Hematopoietic multipotent progenitor cell (in vitro differentiated cells): ENCODE data around the gene SFMBT1. TPM values are rescaled to one million over a fixed set of nuclear protein-coding genes. Genes with fewer than 3 reads are reported as not detected.
A peak's percentile ranks its signal among the peaks of the same experiment; 100 is the strongest.
"Not testable (repeated sequence)": the region's sequence is repeated elsewhere in the genome, so short reads cannot be mapped to it uniquely, and the experiment has no call there.

ENCODE experiments used
- DNase-seq, 3 donors: peaks; one replicate each; pipeline ENCODE4 v3.0.0-alpha.2; 2011 to 2015; ENCODE audit warnings: low read depth in 2 of 3, low spot score in 2 of 3
- total RNA-seq: library from RNA; depleted of rRNA; stranded (reverse); fragments of >200 nt; gene quantifications from one replicate; pipeline ENCODE4 v1.2.3, GENCODE V29; 2012

Gene SFMBT1
- total RNA-seq, 1 donor, result 1.9 TPM

DNA sequence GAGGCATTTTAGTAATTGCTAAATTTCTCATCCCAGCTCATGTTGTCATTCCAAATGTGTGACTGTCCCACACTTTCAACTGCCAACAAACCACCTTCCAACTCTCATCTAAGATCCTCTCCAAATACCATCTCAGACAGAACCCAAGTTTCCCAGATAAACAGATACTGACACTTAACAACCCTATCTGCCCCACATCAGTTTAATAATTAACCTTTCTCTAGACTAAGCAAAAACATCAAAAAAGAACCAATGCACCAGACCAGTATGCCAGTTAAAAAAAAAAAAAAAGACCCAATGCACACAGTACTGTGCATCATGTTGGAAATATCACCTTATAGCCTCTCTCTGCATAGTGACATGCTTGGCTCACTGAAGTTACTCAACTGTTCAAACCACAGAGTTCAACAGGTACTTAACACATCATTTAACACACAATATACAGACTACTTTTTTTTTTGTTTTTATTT, 5.5 kb downstream of the SFMBT1 start:
- no peak for DNase-seq

DNA sequence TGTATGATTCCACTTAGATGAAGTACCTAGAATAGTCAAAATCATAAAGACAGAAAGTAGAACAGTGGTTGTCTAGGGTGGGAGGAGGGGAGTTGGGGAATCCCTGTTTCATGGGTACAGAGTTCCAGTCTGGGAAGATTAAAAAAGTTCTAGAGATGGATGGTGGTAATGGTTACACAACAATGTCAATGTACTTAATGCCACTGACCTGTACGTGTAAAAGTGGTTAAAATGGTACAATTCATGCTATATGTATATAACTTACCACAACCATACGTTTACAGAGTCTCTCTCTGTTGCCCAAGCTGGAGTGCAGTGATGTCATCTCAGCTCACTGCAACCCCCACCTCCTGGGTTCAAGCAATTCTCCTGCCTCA, 6.5 kb downstream of the SFMBT1 start:
- DNase-seq, result no peak

DNA sequence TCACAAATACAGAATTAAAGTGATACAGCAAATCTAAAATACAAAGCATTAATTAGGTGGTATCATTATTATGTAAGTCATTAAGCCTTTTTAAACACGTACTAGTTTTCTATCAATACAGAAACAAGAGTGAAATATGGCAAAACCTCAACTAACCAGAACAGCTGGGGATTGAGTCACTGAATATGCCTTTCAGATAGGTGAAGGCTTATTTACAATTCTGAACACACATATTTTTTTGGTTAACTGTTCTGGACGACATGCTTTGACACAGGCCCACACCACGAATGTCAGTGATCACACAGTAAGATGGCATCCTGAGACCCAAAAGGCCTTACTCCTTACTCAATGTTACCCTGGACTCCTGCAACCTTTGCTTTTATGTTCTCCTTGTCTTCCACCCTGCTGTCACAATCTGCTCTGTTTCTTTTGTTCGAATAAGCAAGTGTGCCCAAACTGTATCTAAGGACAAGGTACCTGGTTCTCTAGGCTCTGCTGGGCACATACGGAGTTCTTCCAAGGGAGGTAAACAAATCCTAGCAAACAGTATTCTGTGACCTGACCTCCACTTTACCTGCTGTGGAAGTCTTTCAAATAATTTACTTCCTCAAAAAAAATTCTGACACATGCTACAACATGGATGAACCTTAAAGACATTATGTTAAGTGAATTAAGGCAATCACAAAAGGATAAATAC, 7.0 kb downstream of the SFMBT1 start:
- DNase-seq, result no peak

DNA sequence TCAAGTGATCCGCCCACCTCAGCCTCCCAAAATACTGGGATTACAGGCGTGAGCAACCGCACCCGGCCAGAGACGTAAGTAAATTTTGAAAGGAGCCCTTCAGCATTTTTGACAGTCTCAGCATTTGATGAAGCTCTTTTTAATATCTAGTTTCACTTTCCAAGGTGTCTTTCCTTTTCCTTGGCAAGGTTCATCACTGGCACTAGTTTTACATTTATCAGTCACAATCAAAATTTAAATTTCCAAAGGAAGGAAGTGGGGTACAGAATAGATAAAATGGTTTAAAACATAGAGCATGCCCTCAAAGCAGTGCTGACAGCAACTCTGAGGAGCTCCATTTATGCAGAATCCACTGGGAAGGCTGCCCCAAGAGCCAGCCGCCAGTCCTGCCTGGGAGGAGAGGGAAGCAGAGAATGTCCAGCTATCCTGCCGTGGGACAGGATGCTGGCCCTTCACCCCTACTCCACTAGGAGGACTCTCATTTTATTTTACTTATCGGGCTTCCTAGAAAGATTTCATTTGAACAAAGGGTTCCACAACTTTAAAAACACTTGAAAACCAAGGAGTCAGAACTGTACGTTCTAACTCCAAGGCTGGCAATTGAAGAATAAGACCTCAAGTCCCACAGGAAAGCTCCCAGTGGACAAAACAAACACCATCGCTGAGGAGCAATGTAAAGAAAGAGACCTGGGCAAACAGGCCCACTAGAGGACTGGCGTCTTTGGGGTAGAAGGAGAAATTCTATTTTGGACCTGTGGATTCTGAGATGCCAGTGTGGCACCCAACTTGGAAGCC, 9.9 kb downstream of the SFMBT1 start:
- DNase-seq, result no peak

DNA sequence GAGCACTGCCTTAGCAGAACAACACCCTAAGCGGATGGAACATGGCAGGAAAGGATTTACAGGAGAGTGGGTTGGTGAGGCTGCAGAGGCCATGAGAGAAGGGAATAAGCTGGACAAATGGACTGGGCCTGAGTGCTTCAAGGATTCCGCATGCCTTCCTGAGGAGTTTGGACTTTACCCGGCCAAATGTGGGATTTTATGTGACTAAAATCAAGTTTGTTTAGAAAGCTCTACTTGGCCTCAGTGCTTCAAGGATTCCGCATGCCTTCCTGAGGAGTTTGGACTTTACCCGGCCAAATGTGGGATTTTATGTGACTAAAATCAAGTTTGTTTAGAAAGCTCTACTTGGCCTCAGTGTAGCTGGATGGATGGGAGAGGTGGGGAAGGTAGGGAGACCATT, 10.9 kb downstream of the SFMBT1 start:
- DNase-seq, result not testable (repeated sequence)

DNA sequence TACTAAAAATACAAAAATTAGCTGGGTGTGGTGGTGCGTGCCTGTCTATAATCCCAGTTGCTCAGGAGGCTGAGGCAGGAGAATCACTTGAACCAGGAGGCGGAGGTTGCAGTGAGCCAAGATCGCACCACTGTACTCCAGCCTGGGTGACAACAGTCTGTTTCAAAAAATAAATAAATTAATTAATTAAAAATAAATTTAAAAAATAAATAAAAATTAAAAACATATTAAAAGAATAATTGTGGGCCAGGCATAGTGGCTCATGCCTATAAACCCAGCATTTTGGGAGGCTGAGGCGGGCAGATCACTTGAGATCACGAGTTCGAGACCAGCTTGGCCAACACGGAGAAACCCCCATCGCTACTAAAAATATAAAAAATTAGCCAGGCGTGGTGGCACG, 11.5 kb downstream of the SFMBT1 start:
- DNase-seq, result not testable (repeated sequence)

DNA sequence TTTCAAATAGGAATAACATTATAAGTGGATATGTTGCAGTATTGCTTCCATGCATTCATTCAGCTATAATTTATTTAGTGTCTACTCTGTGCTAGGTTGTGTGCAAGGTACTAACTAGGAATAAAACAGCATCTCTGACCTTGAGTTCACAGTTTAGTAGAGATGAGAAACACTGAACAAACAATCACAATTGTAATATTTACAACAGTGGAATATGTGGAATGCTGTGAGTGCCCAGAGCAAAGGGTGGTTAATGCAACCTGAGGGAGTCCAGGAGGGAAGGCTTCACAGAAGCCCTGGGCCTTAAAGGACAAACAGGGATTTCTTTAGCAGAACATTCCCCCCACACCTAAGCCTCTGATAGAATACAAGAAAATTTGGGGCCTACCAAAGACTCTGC, 13.3 kb downstream of the SFMBT1 start:
- no peak for DNase-seq

DNA sequence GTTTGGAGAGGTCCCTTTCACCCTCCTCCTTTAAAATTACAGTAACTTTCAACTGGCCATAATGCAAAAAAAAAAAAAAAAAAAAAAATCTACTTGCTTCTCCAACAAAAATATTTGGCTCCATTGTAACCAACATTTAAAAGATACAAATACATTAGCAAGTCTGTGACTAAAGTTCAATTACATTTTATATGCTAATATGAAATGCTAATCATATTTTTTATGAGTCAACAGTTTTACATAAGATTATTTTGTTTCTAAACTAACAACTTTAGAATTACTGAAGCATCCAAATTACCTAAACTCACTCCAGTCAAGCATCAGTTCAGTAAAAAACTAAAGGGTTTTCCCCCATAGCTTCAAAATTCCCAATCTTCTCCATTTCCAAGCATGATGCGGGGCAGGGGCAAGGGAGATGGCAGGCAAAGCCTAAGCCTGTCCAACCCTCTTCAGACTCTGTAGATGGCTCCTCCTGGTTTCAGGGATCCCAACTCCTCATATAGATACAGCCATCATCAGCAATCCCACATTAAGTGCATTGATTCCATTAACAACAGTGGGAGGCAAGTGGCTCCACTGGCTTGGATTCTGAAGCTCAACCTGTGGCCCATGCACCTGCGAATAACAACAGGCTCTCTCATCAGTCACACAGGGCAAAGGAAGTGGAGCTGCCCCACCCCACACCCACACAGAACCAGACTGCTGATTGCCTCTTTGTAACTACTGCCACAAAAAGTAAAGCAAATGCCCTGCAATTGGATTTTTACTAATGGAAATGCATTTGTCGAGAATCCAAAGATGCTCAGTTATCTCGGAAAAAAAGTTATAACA, 15.0 kb downstream of the SFMBT1 start:
- DNase-seq, result no peak

DNA sequence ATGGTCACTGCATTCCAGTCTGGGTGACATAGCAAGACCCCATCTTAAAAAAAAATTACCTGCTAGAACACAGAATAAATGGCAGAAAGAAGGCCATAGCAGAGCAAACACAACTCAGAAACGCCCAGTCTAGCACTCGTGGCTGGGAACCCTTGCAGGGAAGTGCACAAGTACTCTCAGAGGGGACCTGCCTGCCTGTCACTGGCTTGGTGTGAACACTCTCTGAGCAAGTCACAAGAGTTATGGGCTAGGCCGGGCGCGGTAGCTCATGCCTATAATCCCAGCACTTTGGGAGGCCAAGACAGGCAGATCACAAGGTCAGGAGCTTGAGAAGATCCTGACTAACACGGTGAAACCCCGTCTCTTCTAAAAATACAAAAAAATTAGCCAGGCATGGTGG, 17.2 kb downstream of the SFMBT1 start:
- DNase-seq, result no peak

DNA sequence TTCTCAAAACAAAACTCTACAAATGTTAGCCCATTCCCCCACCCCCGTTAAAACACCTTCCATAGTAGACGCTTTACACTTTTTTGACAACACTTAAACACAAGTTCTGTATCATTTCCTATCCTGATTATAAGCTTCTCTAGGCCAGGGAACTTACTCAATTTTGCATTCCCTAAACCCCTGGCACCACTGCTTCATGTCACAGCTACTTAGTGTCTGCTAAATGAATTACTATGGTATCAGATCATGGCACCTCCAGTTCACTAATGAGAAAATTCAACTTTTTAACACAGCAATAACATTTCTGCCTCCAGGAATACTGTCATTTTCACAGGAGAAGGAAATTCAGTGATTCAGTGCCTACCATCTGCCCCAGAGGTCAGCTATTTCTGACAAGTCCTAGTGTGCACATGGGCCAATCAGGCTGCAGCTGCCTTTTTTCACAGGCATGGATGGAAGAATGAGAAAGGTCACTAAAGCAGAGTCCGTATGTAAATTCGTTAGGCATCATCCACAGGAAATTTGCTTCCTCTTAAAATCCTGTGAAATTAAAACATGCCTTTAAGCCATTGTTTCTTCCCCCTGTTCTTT, 18.5 kb downstream of the SFMBT1 start:
- DNase-seq, result no peak

DNA sequence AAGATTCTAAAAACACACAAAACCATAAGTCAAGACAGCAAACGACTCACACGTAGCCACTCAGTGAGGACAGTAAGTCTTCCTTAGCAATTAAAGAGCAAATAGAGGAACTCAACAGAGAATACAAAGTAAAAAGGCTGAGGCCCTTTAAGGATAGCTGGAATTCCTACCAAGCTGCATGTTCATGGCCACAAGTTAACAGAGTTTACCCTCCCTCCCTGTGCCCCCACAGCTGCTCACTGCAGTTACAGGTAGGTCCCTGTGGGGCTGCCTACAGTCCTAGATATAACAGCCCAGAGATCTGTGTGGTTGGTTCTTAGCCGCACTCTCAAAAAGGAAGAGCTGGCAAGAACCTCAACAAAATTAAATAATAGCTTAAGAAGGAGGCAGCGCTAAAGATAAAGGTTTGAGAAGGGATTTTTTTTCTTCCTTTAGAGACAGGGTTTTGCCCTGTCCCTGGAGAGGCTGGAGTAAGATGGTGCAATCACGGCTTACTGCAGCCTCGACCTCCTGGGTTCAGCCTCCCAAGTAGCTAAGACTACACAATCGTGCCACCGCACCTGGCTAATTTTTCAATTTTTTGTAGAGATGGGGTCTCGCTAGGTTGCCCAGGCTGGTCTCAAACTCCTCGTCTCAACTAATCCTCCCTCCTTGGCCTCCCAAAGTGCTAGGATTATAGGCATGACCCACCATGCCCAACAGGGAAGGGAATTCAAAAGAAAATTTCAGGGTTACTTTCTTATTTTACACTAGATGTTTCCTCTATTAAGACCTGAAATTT, 19.3 kb downstream of the SFMBT1 start:
- no peak for DNase-seq

DNA sequence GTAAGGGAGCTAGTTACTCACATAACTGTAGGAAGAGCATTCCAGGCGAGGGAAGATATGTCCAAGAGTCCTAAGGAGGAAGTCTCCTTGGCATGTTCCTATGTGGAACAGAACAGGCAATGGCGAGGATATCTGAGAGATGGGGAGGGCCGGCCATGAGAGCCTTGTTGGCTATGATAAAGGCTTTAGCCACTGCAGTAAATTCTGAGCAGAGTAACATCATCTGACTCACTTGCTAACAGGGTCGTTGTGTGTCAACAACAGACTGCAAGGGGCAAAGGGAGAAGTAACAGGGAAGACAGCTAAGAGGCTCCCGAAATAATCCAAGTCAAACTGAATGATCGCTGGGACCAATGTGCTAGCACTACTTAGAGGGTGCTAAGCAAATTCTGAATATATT, 21.6 kb downstream of the SFMBT1 start:
- DNase-seq, result no peak

DNA sequence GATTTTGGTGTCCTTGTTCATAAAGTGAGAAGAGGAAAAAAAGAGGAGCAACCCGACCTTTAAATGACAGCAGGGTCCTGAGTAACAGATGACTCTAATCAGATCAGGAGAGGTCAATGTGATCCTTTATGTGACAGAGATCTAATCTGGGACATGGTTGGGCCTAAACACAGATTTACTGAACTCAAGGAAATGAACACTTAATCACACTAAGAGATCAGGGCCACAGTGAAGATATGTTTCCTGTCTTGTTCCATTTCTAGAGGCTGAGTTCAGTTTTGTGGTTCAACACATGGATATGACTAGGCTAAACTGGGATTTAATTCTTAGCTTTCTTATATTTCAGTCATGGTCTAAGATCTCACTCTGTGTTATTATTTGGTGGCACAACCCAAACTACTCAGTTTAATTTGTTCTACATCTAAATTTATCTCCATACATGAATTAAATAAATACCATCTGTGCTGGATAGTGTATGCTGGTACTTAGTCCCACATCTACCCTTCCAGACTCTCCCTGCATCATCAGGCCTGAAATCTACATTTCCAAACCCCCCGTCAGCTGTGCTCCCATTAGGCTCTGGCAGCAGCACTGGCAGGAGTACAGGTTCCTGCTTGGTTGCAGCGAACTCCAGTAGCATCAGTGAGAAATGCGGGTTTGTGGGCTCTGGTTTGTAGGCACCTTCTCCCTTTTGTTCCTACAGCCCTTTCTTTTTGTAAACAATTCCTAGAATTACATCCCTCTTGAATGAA, 22.6 kb downstream of the SFMBT1 start:
- DNase-seq, result peak in 1 of 3 donors; percentile 70

DNA sequence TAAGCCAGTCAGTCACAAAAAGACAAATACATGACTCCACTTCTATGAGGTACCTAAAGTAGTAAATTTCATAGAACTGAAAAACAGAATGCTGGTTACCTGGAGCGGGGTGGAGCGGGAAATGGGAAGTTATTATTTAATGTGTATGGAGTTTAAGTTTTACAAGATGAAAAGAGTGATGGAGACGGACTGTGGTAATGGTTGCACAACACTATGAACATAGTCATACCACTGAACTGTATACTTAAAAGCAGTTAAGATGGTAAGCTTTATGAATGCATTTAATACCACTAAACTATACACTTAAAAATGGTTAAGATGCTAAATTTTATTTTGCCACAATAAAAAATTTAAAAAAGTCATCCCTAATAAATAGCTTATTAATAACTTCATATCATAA, 23.2 kb downstream of the SFMBT1 start:
- DNase-seq, result no peak

DNA sequence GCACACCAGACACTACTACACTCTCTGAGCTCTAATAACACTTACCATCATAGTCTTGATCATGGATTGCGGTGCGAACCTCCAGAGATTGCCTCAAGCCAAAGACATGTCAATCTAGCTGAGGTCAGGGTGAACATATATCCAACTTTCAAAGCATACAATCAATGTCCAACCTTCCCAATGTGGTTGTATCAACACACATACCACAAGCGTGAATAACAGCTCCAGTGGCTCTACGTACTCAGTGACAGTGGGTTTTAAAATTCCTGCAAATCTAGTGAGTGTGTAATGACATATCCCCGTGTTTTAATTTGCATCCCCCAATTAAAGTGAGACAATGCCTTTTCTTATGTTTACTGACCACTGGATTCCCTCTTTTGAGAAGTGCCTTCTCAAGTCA, 29.6 kb downstream of the SFMBT1 start:
- no peak for DNase-seq

DNA sequence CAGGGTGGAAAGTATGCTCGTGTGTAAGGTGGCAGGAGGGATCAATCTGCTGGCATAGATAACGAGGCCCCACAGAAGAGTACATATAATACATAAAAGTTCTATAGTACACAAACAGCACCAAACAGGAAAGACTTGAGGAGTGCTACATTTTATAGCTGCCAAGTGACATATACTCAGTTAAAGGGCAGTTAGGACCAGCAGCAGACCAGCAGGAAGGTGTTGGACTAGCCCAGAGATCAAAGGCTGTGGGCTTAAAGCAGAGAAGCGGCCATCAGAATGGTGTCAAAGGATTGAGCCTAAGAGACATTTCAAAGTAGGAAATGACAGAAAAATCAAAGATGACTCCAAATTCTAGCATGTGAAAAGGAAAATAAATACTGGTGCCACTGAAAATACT, 34.5 kb downstream of the SFMBT1 start:
- no peak for DNase-seq

DNA sequence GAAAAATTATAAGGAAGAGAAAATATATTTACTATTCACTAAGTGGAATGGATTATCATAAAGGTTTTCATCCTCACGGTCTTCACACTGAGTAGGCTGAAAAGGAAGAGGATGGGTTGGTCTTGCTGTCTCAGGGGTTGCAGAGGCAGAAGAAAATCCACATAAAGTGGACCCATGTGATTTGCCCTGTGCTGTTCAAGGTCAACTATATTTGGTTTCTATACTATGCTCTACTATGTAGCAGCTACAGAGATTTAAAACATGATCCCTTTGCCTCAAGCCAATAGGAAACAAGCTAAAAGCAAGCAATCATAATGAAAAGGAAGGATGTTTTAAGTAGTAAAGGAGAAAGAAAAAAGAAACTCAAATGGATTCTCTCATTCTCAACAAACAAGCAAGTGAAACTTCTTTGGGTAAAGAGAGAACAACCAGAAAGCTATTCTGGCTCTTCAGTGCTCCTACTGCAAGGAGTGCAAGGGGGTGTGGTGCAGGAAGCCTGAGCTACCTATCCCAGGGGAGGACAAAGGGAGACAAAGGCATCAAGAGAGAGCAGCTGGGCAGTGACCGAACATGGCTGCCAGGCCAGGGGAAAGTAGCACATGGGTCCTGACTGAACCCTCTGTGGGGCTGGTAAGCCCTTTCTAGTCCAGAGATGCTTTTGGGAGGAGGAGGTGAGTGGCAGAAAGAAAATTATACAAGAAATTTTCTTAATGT, 35.9 kb downstream of the SFMBT1 start:
- DNase-seq, result no peak

DNA sequence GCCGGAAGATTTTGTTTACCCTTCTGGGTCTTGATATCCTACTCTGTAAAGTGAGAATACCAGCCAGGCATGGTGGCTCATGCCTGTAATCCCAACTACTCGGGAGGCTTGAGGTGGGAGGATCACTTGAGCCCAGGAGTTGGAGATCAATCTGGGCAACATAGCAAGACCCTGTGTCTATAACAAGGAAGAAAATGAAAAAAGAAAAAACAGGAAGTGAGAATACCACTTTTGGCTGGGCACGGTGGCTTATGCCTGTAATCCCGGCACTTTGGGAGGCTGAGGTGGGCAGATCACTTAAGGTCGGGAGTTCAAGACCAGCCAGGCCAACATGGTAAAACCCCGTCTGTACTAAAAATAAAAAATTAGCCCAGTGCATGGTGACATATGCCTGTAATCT, 36.9 kb downstream of the SFMBT1 start:
- DNase-seq, result no peak
